Breast epithelium (tissue), 4 donors: ENCODE results near the gene CYTH1. TPM values are rescaled to one million over a fixed set of nuclear protein-coding genes. Genes with fewer than 3 reads are reported as not detected.

Source experiments
- DNase-seq, 2 donors: peaks; one replicate each; pipeline ENCODE4 v3.0.0-alpha.2; 2019; ENCODE audit warnings: low spot score in 2 of 2
- H3K27ac ChIP-seq, 2 donors: fragments of 200-600 bp; sonication (generic) in 1 of 2; one replicate each; pipeline ENCODE4 v1.5.1; 2016 to 2019; ENCODE audit warnings: mild to moderate bottlenecking in 1 of 2
- H3K27me3 ChIP-seq, 2 donors: fragments of 200-600 bp; sonication (generic) in 1 of 2; one replicate each; pipeline versions ENCODE4 v1.5.1 to v1.6.0; 2017 to 2019; ENCODE audit warnings: control low read depth in 1 of 2, mild to moderate bottlenecking in 1 of 2
- H3K36me3 ChIP-seq: fragments of 200-600 bp; one replicate; pipeline ENCODE4 v1.5.1; 2019
- H3K4me1 ChIP-seq, 2 donors: fragments of 200-600 bp; sonication (generic); one replicate each; pipeline ENCODE4 v1.5.1; 2016 to 2019; ENCODE audit warnings: control low read depth in 1 of 2
- H3K4me3 ChIP-seq, 3 donors: fragments of 200-600 bp; sonication (generic); 1 replicate in 2 of 3; 2 replicates in 1 of 3; pipeline ENCODE4 v1.5.1; 2016 to 2019; ENCODE audit warnings: mild to moderate bottlenecking in 3 of 3, moderate library complexity in 2 of 3
- H3K9me3 ChIP-seq, 2 donors: fragments of 200-600 bp; sonication (generic) in 1 of 2; one replicate each; pipeline ENCODE4 v1.5.1; 2016 to 2019; ENCODE audit warnings: control low read depth in 1 of 2
- CTCF ChIP-seq, 3 donors: fragments of 450-650 bp; IDR thresholded peaks; one replicate each; pipeline ENCODE4 v1.5.1; 2016 to 2017; ENCODE audit warnings: antibody characterized with exemption in 3 of 3, mild to moderate bottlenecking in 3 of 3, moderate library complexity in 3 of 3
- POLR2A ChIP-seq: fragments of 450-650 bp; IDR thresholded peaks from one replicate; pipeline ENCODE4 v1.6.1; 2016; ENCODE audit warnings: antibody characterized with exemption, mild to moderate bottlenecking, moderate library complexity
- POLR2AphosphoS5 ChIP-seq, 3 donors: sonication (generic); formaldehyde crosslinking; IDR thresholded peaks; one replicate each; pipeline ENCODE4 v1.6.1; 2017; ENCODE audit warnings: antibody characterized with exemption in 3 of 3
- intact Hi-C: fragments of 100-400 bp; cut with DNase I; formaldehyde crosslinking; loops from one replicate; pipeline ENCODE4 v1.15.1; 2023; ENCODE audit warnings: low total_unique reads
- total RNA-seq, 3 donors: library from RNA; depleted of rRNA; stranded (reverse); fragments of >200 nt; gene quantifications; one replicate each; pipeline ENCODE4 v1.1.0, GENCODE V29; 2016

The CYTH1 gene
- total RNA-seq, 3 donors from 2014 or later = 49.5 to 64.8 (median 50.7) TPM

DNA sequence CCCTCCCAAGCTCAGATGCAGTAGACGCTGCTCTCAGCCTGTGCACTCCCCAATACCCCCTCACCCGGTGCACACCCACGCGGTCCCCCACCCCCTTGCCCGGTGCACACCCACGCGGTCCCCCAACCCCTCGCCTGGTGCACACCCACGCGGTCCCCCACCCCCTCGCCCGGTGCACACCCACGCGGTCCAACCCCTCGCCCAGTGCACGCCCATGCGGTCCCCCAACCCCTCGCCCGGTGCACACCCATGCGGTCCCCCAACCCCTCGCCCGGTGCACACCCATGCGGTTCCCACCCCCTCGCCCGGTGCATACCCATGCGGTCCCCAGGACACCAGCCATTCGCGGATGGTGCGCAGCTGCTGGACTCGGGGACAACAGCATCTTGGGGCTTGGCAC lies 19.9 kb upstream of the CYTH1 start:
- no peak for DNase-seq
- H3K4me3 ChIP-seq = no peak overlapping the region
- intact Hi-C loops = no loop called here
- H3K9me3 ChIP-seq = no peaks in the 10 kb centered on the region
- H3K4me1 ChIP-seq = no peaks in the 10 kb centered on the region
- H3K27ac ChIP-seq = no peak overlapping the region
- no peaks in the 10 kb centered on the region for H3K27me3 ChIP-seq
- TF ChIP-seq CTCF (IDR thresholded peaks at IDR 0.05) (no peak), POLR2AphosphoS5 (IDR thresholded peaks at IDR 0.05) (no peak), POLR2A (no peak)
- peaks cover 4% of the 10 kb centered on the region for H3K36me3 ChIP-seq

GRCh38 chr17:78800132-78800931 lies 18.3 kb upstream of the CYTH1 start:
- H3K36me3 ChIP-seq = no peaks in the 10 kb centered on the region
- peak overlapping the region in 1 of 2 donors; percentile 38 for H3K27ac ChIP-seq
- intact Hi-C loops = no loop called here
- no peaks in the 10 kb centered on the region for H3K27me3 ChIP-seq
- H3K4me3 ChIP-seq = no peak overlapping the region
- H3K9me3 ChIP-seq = no peaks in the 10 kb centered on the region
- H3K4me1 ChIP-seq = no peaks in the 10 kb centered on the region
- no peak for TF ChIP-seq POLR2AphosphoS5 (IDR thresholded peaks at IDR 0.05)
- TF ChIP-seq CTCF (IDR thresholded peaks at IDR 0.05) = no peak
- no peak for TF ChIP-seq POLR2A
- no peak for DNase-seq

DNA sequence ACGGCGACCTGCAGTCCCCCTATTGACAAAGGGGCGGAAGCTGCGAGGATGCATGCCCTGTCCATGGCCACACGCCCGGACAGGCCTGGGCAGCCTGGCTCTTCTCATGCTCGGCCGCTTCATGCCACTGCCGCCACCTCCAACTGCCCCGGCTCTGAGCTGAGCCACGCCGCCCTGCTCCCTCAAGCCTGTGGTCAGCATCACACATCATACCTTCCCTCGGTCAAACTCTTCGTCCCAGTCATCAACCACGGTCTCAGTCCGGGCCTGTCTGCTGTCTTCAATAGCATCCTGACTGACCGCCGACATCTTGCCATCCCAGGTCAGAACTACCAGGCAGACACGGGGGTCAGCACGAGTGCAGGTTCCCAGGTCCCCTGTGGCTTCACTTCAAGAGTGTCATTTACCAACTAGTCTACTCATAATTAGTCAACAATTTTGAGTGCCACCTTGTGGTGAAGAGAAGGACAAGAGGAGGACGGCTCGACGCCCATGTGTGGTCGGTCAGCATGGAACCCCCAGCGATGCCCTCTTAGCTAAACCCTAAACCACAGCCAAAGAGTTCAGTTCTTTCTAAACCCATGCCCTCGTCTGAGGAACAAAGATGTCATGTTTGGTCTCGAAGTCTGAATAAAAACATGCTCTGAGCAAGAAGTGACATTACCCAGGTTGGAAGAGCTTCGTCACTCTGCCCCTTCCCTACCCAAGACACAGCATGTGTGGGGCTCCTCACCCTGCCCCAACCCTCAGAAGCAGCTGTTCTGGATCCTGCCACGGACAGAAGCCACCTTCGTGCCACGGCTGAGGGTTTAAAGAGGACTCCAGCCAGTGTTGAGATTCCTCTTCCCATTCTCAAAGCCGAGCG lies 16.9 kb upstream of the CYTH1 start:
- Histone ChIP-seq H3K9me3 (no peaks in the 10 kb centered on the region), H3K36me3 (no peaks in the 10 kb centered on the region), H3K4me3 (no peak overlapping the region), H3K27ac (peak overlapping the region in 1 of 2 donors; percentile 19), H3K27me3 (no peaks in the 10 kb centered on the region), H3K4me1 (no peaks in the 10 kb centered on the region)
- intact Hi-C loops = no loop called here
- no peak for TF ChIP-seq POLR2A
- TF ChIP-seq POLR2AphosphoS5 (IDR thresholded peaks at IDR 0.05) = no peak
- TF ChIP-seq CTCF (IDR thresholded peaks at IDR 0.05) = peak in 2 of 3 donors; percentile 30 to 32
- DNase-seq = no peak

DNA sequence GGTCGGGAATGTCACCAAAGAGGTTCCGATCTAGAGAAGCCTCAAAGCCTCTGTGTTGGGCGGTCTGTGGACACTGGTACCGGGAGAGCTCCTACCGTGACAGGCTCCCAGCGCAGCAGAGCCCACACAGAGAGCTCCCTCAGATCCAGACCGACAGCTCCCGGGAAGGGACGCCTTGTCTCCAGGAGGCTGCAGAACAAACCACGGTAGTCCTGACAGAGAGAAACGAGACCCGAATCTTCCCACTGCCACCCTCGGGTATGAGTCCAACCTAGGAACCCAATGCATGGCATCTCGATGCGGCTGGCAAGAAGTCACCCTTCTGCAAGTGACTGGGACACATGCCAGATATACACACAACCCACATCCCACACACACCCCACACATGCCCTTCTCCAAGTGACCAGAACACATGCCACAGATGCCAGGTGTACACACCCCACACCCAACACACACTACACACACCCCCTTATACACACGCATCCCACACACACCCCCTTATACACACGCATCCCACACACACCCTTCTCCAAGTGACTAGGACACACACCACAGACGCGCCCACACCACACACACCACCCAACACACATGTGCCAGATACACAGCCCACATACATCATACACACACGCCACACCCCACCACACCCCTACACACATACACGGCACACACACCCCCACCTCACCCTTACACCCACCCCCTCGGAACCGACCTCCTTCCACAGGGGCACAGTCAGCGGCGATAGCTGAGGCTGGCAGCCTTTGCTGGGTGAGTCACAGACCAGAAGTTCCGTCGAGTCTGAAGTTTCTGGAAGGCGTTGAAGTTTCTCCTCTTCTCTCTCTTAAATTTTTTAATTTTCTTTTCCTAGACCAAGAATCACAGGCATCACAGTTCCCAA lies 15.9 kb upstream of the CYTH1 start:
- no peak for TF ChIP-seq POLR2A
- TF ChIP-seq POLR2AphosphoS5 (IDR thresholded peaks at IDR 0.05) = no peak
- no peak for TF ChIP-seq CTCF (IDR thresholded peaks at IDR 0.05)
- intact Hi-C loops = no loop called here

More for the DNA sequence above, 15.9 kb upstream of the CYTH1 start:
- Histone ChIP-seq H3K9me3 (no peaks in the 10 kb centered on the region), H3K27me3 (no peaks in the 10 kb centered on the region), H3K4me1 (no peaks in the 10 kb centered on the region), H3K4me3 (no peak overlapping the region), H3K27ac (no peak overlapping the region), H3K36me3 (no peaks in the 10 kb centered on the region)
- DNase-seq = no peak
